NK-92 treated with Interleukin-12 subunit alpha and Interleukin-12 subunit beta, amount 100 ng/mL, for 24 hours (cell line): Measurements from ENCODE around the gene POLRMT.
"Not testable (repeated sequence)": the region's sequence is repeated elsewhere in the genome, so short reads cannot be mapped to it uniquely, and the experiment has no call there.

Experiments
- DNase-seq: peaks from one replicate; lab custom pipeline; 2025; lab: John Stamatoyannopoulos, UW

The POLRMT gene

DNA sequence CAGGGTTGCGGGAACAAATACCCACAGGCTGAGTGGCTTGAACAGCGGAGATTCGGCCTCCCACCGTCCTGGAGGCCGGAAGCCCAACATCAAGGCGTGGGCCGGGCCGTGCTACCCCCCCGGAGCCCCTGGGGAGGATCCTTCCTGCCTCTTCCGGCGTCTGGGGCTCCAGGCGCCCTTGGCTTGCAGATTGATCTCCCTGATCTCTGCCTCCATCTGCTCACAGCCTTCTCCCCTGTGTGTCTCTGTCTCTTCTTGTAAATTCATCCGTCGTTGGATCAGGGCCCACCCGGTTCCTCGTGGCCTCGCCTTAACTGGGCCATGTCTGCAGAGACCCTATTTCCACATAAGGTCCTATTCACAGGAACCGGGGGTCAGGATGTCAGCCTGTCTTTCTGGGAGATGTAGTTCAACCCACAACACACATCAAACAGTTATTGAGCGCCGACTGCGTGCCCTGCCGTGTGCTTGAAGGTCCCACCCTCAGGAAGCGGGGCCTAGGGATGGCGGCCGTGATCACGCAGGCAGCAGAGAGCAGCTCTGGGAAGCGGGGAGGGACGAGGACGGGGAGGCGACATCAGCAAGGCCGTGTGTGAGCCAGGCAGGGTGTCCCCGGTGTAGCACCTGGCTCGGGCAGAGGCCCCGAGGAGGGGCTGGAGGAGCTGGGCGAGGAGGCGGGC is 22.4 kb downstream of the POLRMT start:
- no peak for DNase-seq

DNA sequence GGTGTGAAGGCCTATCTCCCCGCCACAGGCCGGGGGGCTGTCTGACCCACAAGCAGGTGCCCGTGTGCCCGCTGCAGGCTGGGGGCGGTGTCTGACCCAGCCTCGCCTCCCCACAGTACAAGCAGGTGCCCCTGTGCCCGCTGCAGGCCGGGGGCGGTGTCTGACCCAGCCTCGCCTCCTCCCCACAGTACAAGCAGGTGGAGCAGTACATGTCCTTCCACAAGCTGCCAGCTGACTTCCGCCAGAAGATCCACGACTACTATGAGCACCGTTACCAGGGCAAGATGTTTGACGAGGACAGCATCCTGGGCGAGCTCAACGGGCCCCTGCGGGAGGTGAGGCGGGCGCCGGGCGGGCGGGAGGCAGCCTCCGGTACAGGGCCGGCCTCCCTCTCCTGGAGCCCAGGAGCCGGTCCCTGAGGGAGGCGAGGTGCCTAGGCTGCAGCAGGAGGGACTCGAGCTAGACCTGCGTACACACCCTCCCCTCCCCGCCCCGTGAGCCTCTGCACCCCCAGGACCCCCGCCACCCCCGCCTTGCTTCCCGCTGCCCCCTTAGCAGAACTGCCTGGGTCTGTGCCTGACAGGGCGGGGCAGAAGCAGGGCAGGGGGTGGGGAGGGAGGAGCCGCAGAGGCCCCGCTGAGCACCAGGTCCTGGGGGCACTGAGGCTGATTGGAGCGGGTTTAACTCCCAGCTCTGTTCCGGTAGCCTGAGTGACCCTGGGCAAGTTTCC is 23.1 kb downstream of the POLRMT start:
- DNase-seq, result no peak

- DNase-seq, result no peak
Observed at GRCh38 chr19:609004-609346, 24.4 kb downstream of the POLRMT start.

DNA sequence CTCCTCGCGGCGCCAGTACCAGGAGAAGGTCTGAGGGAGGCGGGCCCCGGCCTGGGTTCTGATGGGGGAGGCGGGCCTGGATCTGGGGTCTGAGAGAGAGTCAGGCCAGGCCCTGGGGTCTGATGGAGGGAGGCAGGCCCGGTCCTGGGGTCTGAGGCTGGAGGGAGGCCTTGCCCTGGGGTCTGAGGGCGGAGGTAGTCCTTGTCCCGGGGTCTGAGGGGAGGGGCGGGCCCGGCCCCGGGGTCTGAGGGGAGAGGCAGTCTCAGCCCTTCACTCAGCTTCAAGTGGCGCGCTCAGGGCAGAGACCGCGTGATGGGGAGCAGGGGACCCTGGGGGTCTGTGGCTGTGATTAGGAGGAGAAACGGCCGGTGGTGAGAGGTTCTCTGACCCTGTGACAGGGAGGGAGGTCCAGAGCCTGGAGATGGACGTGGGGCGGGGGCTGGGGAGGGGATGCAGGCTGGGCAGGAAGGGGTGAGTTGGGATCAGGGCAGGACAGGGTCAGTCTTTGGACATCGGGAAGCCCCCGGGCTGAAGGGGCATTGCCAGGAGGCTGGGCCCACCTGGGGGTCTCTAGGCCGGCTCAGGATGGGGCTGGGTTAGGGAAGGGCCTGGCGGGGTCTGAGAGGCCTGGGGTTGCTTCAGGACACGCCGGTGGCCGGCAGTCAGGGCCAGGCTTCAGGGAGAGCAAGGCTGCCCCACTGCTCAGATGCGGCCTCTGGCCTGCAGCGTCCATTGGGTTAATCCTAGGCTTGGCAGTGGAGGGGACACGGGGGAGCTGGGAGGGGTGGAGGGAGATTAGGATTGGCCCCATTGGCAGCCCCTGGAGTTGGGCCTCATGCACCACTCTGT is 25.0 kb downstream of the POLRMT start:
- no peak for DNase-seq

DNA sequence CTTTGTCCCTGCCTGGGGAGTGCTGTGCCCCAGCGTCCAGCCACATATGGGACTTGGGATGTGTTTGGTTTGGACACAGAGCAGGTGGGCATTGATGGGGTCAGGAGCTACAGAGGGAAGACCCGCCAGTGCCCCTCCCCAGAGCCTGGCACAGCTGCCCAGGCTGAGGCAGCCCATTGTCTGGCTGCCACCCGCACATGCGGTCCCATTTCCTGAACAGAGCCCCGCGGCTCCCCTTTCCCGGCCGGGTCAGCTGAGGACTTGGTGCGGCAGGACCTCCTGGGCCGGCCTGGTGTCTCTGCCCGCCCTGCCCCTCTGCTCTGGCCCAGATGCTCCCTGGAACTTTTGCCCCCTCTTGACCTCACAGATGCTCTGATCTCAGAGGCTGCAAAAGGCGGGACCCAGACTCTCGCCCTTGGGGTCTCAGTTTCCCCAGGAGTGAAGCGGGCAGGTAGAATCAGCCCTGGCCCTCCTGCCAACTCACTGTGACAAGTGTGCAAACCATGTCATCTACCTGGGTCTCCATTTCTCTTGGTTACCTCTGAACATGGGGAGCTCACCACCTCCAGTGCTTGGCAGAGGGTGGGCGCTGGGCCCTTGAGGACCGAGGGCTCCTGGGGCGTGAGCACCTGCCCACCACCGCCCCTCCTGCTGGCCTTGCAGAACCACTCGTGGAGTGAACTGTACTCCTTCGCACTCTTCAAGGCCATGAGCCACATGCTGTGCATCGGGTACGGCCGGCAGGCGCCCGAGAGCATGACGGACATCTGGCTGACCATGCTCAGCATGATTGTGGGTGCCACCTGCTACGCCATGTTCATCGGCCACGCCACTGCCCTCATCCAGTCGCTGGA is 25.8 kb downstream of the POLRMT start:
- DNase-seq, result no peak

- DNase-seq, result not testable (repeated sequence)
Observed at GRCh38 chr19:605061-605971, 28.0 kb downstream of the POLRMT start.

- DNase-seq, result no peak
Observed at GRCh38 chr19:604355-604754, 29.0 kb downstream of the POLRMT start.

DNA sequence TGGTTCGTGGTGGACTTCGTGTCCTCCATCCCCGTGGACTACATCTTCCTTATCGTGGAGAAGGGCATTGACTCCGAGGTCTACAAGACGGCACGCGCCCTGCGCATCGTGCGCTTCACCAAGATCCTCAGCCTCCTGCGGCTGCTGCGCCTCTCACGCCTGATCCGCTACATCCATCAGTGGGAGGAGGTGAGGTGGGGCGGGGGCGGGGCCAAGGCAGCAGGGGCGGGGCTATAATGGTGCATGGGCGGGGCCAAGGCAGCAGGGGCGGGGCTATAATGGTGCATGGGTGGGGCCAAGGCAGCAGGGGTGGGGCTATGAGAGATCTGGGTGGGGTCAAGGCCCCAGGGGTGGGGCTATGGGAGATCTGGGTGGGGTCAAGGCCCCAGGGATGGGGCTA is 29.6 kb downstream of the POLRMT start:
- DNase-seq, result not testable (repeated sequence)

DNA sequence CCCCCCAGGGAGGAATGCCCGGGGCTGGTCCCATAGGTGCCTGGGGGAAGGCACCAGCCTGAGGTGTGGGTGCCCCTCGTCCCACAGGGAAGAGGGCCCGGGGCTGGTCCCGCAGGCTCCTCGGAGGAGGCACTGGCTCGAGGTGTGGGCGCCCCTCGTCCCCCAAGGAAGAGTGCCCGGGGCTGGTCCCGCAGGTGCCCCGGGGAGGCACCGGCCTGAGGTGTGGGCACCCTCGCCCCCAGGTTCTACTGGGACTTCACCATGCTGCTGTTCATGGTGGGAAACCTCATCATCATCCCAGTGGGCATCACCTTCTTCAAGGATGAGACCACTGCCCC is 30.1 kb downstream of the POLRMT start:
- not testable (repeated sequence) for DNase-seq

- no peak for DNase-seq
Observed at GRCh38 chr19:602391-603301, 30.7 kb downstream of the POLRMT start.

- no peak for DNase-seq
Observed at GRCh38 chr19:601790-602189, 31.5 kb downstream of the POLRMT start.

GRCh38 chr19:601310-601709 is 32.0 kb downstream of the POLRMT start:
- no peak for DNase-seq

DNA sequence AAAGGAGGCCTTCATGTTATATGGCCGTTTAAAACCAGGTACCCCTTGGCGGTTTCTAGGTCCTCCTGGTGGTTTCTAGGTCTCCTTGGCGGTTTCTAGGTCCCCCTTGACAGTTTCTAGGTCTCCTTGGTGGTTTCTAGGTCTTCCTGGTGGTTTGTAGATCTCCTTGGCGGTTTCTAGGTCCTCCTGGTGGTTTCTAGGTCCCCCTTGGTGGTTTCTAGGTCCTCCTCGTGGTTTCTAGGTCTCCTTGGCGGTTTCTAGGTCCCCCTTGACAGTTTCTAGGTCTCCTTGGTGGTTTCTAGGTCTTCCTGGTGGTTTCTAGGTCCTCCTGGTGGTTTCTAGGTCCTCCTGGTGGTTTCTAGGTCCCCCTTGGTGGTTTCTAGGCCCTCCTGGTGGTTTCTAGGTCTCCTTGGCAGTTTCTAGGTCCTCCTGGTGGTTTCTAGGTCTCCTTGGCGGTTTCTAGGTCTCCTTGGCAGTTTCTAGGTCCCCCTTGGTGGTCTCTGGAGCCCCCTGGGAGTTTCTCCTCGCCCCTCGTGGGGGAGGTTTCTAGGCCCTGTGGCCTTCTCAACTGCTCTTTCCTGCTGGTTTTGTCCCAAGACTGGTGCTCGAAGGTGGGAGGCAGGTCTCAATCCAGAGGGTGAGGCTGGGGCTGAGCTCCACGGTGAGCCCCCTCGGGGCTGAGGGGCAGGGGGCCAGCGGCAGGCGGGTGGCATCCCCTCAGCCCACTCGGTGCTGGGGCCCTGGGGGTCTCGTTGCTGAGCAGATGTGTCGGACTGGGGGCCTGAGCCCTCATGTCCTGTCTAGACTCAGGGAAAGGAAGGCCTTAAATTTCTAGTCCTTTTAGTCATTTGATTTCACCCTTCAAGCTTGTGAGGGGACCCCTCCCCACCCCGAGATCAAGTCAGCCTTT is 35.7 kb downstream of the POLRMT start:
- DNase-seq, result no peak

- no peak for DNase-seq
Observed at GRCh38 chr19:596263-596655, 37.1 kb downstream of the POLRMT start.

DNA sequence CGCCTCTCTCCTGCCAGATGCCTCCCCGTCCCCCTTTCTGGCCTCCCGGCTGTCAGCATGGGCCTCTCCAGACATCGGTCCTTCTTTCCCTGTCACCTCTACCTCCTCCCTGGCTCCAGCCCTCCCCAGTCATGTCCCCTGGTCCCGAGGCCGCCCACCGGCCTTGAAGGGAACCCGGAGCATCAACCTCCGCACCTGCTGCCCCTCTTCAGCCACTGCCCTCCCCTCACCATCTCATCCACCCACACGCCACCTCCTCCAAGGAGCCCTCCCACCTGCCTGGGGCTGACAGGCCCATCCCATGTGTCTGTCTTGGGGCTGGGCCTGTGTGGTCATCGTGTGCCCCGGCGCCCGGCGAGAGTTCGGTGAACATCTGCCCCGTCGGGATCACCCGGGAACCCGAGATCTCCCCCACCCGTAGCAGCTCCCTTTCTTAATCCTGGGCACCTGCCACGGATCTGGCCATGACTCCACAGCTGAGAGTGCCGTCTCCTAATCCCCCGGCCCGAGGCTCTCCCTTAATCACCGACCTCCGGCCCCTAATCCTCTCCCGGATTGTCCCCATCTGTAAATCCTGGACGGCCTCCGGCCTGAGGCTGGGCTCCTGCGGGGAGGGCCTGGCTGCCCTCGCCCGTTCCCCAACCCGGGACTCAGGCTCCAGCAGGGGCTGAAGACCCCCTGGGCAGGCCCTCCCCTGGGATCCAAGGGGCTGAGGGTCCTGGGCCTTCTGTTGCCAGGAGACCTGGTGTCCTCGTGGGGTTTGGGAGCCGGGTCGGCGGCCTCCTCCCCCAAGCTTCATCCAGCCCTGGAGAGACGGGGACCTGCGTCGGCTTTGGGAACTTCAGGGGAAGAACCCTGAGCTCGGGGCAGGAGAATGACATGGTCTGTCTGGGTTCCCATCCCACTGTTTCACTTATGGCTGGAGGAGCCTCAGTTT is 37.7 kb downstream of the POLRMT start:
- DNase-seq, result no peak

DNA sequence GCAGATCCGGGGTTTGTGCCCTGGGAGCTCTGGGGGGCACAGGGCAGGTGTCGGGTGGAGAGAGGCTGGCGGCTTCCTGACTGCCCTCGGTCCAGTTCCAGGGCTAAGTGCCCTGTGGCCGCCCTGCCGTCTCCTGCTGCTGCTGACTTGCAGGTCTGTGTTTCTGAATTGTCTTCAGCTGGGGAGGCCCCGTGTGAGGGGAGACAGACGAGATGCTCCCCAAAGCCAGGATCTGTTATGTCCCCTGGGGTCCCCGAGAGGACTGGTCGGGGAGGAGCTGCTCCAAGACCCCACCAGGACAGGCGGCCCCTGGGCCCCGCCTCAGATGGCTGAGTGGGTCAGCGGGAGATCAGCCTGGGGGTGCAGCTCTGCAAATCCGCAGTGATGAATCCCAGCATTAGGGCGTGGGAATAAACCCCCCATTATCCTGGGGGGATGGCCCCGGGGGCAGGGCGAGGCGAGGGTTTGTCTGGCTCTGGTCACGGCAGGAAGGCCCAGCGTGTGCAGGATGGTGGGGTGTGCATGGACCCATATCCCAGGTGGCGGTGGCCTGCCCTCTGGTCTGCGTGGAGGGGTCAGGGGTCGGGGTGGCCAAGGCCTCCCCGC is 39.0 kb downstream of the POLRMT start:
- no peak for DNase-seq

- DNase-seq, result no peak
Observed at GRCh38 chr19:593505-593904, 39.8 kb downstream of the POLRMT start.
